Neutrophil (primary cell): Measurements from ENCODE around the gene SNX9.

Experiments
- H3K27ac ChIP-seq: fragments of 200-600 bp; sonication (generic); 2 replicates; pipeline ENCODE4 v1.5.1; 2016; ENCODE audit warnings: mild to moderate bottlenecking, moderate library complexity
- H3K27me3 ChIP-seq: fragments of 200-600 bp; sonication (generic); 2 replicates; pipeline ENCODE4 v1.6.0; 2016; ENCODE audit warnings: mild to moderate bottlenecking
- H3K36me3 ChIP-seq: fragments of 200-600 bp; sonication (generic); 2 replicates; pipeline ENCODE4 v1.5.1; 2017
- H3K4me1 ChIP-seq, 2 experiments: fragments of 200-600 bp in 1 of 2; sonication (generic) in 1 of 2; 1 replicate in 1 of 2; 2 replicates in 1 of 2; pipeline versions ENCODE4 v1.5.1 to v1.6.1; 2013 to 2016; ENCODE audit warnings: low read depth in 1 of 2, low read length in 1 of 2, mild to moderate bottlenecking in 1 of 2, moderate library complexity in 1 of 2; ENCODE audit not compliant: control insufficient read depth in 1 of 2, insufficient read depth in 1 of 2
- H3K4me3 ChIP-seq, 2 experiments: fragments of 200-600 bp in 1 of 2; sonication (generic) in 1 of 2; 1 replicate in 1 of 2; 2 replicates in 1 of 2; pipeline ENCODE4 v1.5.1; 2013 to 2016; ENCODE audit warnings: low read depth in 1 of 2, low read length in 1 of 2, mild to moderate bottlenecking in 1 of 2, moderate library complexity in 1 of 2
- H3K9me3 ChIP-seq: fragments of 200-600 bp; sonication (generic); 2 replicates; pipeline ENCODE4 v1.5.1; 2016
- TF ChIP-seq, protein P1 (sequence below): fragments of 200-600 bp; sonication (generic); IDR thresholded peaks from 2 replicates; pipeline ENCODE4 v1.5.1; 2016; ENCODE audit warnings: antibody characterized with exemption

Gene SNX9

DNA sequence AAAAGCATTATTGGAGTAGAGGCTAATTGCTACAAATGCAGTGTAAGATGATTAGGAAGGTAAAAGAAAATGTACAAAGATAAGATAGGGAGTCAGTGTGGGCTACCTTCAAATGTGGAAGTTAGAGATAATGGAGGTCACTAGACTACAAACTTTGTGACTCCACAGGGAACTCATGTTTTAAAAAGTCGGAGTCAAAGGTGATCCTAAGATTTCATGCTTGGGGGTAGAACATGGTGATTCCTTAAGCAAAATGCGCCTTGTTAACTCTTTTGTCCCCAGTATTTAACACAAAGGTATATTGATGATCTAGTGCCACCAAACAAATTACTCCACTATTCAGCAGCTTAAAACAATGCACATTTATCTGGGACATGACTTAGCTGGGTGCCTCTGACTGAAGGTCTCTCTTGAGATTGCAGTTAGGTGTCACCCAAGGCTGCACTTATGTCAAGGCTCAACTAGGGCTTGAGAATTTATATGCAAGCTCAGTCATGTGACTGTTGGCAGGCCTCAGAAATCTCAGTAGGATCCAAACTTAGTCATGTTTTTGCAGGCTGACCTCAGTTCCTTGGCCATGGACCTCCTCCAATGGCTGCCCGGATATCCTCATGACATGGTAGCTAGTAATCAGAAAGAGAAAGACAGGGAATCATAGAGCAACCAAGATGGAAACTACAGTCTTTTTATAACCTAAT, 11.4 kb upstream of the SNX9 start:
- no peaks in the 10 kb centered on the region for H3K9me3 ChIP-seq
- H3K4me3 ChIP-seq = no peak overlapping the region
- peaks cover under 1% of the 10 kb centered on the region for H3K27me3 ChIP-seq
- H3K36me3 ChIP-seq = no peaks in the 10 kb centered on the region
- H3K27ac ChIP-seq = no peak overlapping the region
- no peaks in the 10 kb centered on the region for H3K4me1 ChIP-seq
- TF ChIP-seq, protein P1, sequence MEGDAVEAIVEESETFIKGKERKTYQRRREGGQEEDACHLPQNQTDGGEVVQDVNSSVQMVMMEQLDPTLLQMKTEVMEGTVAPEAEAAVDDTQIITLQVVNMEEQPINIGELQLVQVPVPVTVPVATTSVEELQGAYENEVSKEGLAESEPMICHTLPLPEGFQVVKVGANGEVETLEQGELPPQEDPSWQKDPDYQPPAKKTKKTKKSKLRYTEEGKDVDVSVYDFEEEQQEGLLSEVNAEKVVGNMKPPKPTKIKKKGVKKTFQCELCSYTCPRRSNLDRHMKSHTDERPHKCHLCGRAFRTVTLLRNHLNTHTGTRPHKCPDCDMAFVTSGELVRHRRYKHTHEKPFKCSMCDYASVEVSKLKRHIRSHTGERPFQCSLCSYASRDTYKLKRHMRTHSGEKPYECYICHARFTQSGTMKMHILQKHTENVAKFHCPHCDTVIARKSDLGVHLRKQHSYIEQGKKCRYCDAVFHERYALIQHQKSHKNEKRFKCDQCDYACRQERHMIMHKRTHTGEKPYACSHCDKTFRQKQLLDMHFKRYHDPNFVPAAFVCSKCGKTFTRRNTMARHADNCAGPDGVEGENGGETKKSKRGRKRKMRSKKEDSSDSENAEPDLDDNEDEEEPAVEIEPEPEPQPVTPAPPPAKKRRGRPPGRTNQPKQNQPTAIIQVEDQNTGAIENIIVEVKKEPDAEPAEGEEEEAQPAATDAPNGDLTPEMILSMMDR = no peak

DNA sequence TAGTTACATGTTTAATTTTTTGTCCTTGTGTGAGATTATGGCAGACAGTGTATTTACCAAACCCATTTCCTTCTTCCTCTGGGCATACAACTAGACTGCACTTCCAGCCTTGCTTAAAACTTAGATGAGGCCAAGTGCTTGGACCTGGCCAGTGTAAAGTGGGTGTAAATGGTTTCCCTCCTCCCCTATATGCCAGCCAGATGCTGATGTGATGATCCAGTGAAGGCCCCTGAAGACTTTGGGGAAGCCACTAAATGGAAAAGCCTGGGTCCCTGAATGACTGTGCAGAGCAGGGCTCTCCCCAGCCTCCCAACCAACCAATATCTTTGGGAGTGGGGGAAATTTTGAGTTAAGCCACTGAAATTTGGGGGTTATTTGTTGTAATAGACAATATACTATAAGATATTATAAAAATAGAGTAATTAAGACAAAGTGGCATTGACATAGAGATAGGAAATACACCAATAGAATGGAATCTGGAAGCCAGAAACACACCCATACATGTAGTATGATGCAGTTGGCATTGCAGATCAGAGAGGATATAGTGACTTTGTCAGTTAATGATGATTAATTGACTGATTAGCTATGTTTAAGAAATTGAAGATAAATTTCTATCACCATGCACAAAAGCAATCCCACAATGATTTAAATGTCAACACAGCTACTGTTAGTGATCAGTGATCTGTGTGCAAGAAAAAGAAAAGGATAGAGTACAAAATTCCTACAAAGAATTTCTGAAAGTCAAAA, 10.4 kb upstream of the SNX9 start:
- H3K4me3 ChIP-seq = no peak overlapping the region
- TF ChIP-seq, protein P1 = no peak
- no peaks in the 10 kb centered on the region for H3K9me3 ChIP-seq
- peaks cover 11% of the 10 kb centered on the region for H3K27me3 ChIP-seq
- no peak overlapping the region for H3K27ac ChIP-seq
- no peaks in the 10 kb centered on the region for H3K36me3 ChIP-seq
- H3K4me1 ChIP-seq = no peaks in the 10 kb centered on the region

DNA sequence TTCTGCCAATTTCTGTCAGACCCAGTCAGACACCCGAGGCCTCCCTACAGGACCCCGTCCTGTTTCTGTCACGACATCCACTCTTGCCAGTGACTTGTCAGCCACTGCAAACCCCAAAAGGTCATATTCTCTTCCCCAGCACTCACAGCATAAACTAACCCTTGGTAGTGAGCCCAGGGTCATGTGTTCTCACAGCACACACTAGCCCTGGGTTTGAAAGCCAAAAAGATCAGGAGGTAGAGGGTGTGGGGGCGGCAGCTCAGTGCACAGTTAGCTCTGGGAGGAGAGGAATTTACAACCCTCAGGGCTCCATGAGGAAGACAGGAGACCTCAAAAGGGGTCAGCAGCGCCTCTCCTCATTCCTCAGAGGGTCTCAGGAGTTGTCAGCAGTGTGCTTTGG, 9.9 kb upstream of the SNX9 start:
- Histone ChIP-seq H3K4me3 (no peak overlapping the region), H3K9me3 (no peaks in the 10 kb centered on the region), H3K36me3 (no peaks in the 10 kb centered on the region), H3K4me1 (no peaks in the 10 kb centered on the region), H3K27ac (no peak overlapping the region), H3K27me3 (peaks cover 14% of the 10 kb centered on the region)
- TF ChIP-seq, protein P1 = no peak

DNA sequence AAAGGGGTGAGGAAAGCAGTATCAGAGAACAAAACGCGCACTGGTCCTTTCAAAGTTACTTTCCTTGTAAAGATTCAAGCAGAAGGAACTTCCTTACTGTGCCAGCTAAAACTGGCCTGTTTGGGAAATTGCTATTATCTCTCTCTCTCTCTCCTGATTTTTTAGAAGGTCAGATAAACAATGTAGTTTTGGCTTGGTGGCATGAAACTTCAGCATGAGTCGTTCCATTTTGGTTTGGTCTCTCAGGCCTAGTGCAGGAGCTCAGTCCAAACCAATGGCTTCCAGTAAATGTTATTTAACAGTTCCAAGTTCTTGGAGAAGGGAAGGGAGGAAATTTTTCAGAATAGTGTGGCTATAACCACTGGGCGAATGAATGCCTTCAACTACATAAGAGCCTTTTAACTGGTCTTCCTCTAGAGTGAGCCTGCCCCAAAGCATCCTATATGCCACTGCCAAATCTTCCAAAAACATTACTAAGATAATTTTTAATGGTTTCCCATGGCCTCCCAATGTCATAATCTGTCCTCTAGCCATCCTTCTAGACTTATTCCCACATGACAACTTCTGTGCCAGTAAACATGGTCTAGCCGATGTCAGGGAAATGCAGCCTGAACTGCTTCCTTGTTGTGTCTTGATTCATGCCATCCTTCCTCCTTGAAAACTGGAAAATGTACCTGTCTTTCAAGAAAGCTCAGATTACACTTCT, 9.1 kb upstream of the SNX9 start:
- TF ChIP-seq, protein P1 = no peak
- no peaks in the 10 kb centered on the region for H3K4me1 ChIP-seq
- no peaks in the 10 kb centered on the region for H3K9me3 ChIP-seq
- H3K4me3 ChIP-seq = no peak overlapping the region
- H3K36me3 ChIP-seq = no peaks in the 10 kb centered on the region
- peaks cover 21% of the 10 kb centered on the region for H3K27me3 ChIP-seq
- no peak overlapping the region for H3K27ac ChIP-seq

DNA sequence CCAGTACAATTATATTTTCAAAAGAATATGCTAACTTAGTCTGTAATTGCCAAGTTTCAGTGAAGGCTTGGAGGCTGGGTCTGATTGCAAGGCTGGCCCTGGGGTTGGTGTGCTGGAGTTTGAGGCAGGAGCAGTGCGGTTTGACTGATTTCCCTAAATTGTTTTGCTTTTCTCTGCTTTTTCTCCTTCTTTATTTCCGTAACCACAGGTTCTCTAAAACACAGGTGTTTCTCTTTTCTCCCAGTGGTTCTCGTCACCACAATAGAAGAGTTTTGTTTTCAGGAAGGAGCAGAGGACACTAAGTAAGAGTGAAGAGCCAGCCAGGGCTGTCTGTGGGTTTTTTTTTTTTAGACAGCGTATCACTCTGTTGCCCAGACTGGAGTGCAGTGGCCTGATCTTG, 8.2 kb upstream of the SNX9 start:
- Histone ChIP-seq H3K4me1 (no peaks in the 10 kb centered on the region), H3K36me3 (no peaks in the 10 kb centered on the region), H3K27me3 (peaks cover 31% of the 10 kb centered on the region), H3K27ac (no peak overlapping the region), H3K9me3 (no peaks in the 10 kb centered on the region), H3K4me3 (no peak overlapping the region)
- TF ChIP-seq, protein P1 = no peak
